OCI-M1 (cell line): ENCODE measurements around the gene PARVB.
A peak's percentile ranks its signal among the peaks of the same experiment; 100 is the strongest.
"Not testable (repeated sequence)": the region's sequence is repeated elsewhere in the genome, so short reads cannot be mapped to it uniquely, and the experiment has no call there.

Experiments used
- DNase-seq: peaks from one replicate; lab custom pipeline; 2025; lab: John Stamatoyannopoulos, UW

The PARVB gene

GRCh38 chr22:44056649-44057048, 32.5 kb downstream of the PARVB start:
- DNase-seq: not testable (repeated sequence)

GRCh38 chr22:44057401-44057987, 33.4 kb downstream of the PARVB start:
- no peak for DNase-seq

GRCh38 chr22:44063462-44064371, 39.6 kb downstream of the PARVB start:
- DNase-seq: no peak

GRCh38 chr22:44067033-44067432, 42.9 kb downstream of the PARVB start:
- no peak for DNase-seq

- DNase-seq: no peak
Observed at GRCh38 chr22:44067901-44068300, 43.8 kb downstream of the PARVB start.

- peak; percentile 65 for DNase-seq
Observed at GRCh38 chr22:44068422-44069191, 44.5 kb downstream of the PARVB start.

GRCh38 chr22:44070029-44070428, 45.9 kb downstream of the PARVB start:
- DNase-seq: no peak

GRCh38 chr22:44071781-44072326, 47.8 kb downstream of the PARVB start:
- no peak for DNase-seq

GRCh38 chr22:44074337-44074984, 50.4 kb downstream of the PARVB start:
- DNase-seq: no peak

- no peak for DNase-seq
Observed at GRCh38 chr22:44075022-44075421, 50.9 kb downstream of the PARVB start.

GRCh38 chr22:44075670-44076069, 51.6 kb downstream of the PARVB start:
- no peak for DNase-seq

- no peak for DNase-seq
Observed at GRCh38 chr22:44076825-44077224, 52.7 kb downstream of the PARVB start.

GRCh38 chr22:44080936-44081861, 57.1 kb downstream of the PARVB start:
- DNase-seq: peak; percentile 77

GRCh38 chr22:44082801-44083200, 58.7 kb downstream of the PARVB start:
- no peak for DNase-seq

GRCh38 chr22:44084044-44084772, 60.1 kb downstream of the PARVB start:
- DNase-seq: no peak

GRCh38 chr22:44085743-44086270, 61.7 kb downstream of the PARVB start:
- peak; percentile 72 for DNase-seq

- no peak for DNase-seq
Observed at GRCh38 chr22:44086271-44087088, 62.4 kb downstream of the PARVB start.

GRCh38 chr22:44087089-44087430, 63.0 kb downstream of the PARVB start:
- no peak for DNase-seq

- no peak for DNase-seq
Observed at GRCh38 chr22:44088976-44089570, 65.0 kb downstream of the PARVB start.
